ENCODE results near the gene NELL2.

NELL2 gene

GRCh38 chr12:44863867-44864266 lies 12.2 kb downstream of the NELL2 start:
- no peak for ATAC-seq
- TF ChIP-seq GLIS3 (CRISPR knock-in tag; IDR thresholded peaks at IDR 0.05) (no peak), PPARA (CRISPR knock-in tag; IDR thresholded peaks at IDR 0.05; ENCODE audit: borderline replicate concordance) (no peak), BACH2 (CRISPR knock-in tag; IDR thresholded peaks at IDR 0.05; ENCODE audit: borderline replicate concordance) (no peak), CSDC2 (CRISPR knock-in tag; IDR thresholded peaks at IDR 0.05) (no peak), CREB5 (CRISPR knock-in tag; IDR thresholded peaks at IDR 0.05; ENCODE audit: low read depth) (no peak), ZFP3 (CRISPR knock-in tag; IDR thresholded peaks at IDR 0.05) (no peak), RARB (CRISPR knock-in tag; IDR thresholded peaks at IDR 0.05) (no peak), SNAI2 (CRISPR knock-in tag; IDR thresholded peaks at IDR 0.05) (no peak), ARNTL (CRISPR knock-in tag; IDR thresholded peaks at IDR 0.05; ENCODE audit: borderline replicate concordance, low read depth) (no peak), ZNF70 (CRISPR knock-in tag; IDR thresholded peaks at IDR 0.05) (no peak), ZFP30 (CRISPR knock-in tag; IDR thresholded peaks at IDR 0.05) (no peak), CSRNP3 (CRISPR knock-in tag; IDR thresholded peaks at IDR 0.05) (no peak), PATZ1 (CRISPR knock-in tag; IDR thresholded peaks at IDR 0.05; ENCODE audit: borderline replicate concordance) (no peak), ISL1 (CRISPR knock-in tag; IDR thresholded peaks at IDR 0.05) (no peak), TOX (CRISPR knock-in tag; IDR thresholded peaks at IDR 0.05; ENCODE audit: borderline replicate concordance) (no peak), ESRRG (CRISPR knock-in tag; IDR thresholded peaks at IDR 0.05) (no peak)
- TF ChIP-seq, protein P1, sequence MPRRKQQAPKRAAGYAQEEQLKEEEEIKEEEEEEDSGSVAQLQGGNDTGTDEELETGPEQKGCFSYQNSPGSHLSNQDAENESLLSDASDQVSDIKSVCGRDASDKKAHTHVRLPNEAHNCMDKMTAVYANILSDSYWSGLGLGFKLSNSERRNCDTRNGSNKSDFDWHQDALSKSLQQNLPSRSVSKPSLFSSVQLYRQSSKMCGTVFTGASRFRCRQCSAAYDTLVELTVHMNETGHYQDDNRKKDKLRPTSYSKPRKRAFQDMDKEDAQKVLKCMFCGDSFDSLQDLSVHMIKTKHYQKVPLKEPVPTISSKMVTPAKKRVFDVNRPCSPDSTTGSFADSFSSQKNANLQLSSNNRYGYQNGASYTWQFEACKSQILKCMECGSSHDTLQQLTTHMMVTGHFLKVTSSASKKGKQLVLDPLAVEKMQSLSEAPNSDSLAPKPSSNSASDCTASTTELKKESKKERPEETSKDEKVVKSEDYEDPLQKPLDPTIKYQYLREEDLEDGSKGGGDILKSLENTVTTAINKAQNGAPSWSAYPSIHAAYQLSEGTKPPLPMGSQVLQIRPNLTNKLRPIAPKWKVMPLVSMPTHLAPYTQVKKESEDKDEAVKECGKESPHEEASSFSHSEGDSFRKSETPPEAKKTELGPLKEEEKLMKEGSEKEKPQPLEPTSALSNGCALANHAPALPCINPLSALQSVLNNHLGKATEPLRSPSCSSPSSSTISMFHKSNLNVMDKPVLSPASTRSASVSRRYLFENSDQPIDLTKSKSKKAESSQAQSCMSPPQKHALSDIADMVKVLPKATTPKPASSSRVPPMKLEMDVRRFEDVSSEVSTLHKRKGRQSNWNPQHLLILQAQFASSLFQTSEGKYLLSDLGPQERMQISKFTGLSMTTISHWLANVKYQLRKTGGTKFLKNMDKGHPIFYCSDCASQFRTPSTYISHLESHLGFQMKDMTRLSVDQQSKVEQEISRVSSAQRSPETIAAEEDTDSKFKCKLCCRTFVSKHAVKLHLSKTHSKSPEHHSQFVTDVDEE (CRISPR knock-in tag; IDR thresholded peaks at IDR 0.05): no peak

DNA sequence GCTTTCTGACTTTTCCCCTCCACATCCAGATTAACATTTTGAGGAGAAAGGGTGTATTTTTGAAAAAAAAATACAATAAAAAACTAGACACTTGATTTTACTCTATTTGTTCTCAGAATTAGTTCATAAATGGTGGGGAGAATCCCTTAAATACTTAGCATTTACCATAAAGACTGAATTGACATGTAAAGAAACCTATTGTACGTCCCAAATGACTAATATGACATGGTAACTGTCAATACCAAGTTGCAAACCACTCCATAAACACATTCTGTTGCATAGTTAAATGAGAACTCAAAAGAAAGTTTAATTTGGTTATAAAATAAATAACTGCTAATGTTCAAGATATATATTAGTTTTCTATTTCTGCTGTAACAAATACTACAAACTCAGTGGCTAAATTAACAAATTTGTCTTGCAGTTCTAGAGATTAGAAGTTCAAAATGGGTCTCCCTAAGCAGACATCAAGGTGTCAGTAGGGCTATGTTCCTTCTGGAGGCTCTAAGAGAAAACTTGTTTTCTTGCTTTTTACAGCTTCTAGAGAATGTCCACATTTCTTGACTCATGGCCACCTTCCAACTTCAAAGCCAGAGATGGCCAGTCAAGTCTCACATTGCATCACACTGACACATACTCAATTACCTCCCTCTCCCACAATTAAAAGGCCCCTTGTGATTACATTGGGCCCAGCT lies 16.0 kb downstream of the NELL2 start:
- ATAC-seq: no peak
- TF ChIP-seq ZFP30 (CRISPR knock-in tag; IDR thresholded peaks at IDR 0.05) (no peak), CREB5 (CRISPR knock-in tag; IDR thresholded peaks at IDR 0.05; ENCODE audit: low read depth) (no peak), TOX (CRISPR knock-in tag; IDR thresholded peaks at IDR 0.05; ENCODE audit: borderline replicate concordance) (no peak), RARB (CRISPR knock-in tag; IDR thresholded peaks at IDR 0.05) (no peak), PATZ1 (CRISPR knock-in tag; IDR thresholded peaks at IDR 0.05; ENCODE audit: borderline replicate concordance) (no peak), ZNF70 (CRISPR knock-in tag; IDR thresholded peaks at IDR 0.05) (no peak), CSRNP3 (CRISPR knock-in tag; IDR thresholded peaks at IDR 0.05) (no peak), PPARA (CRISPR knock-in tag; IDR thresholded peaks at IDR 0.05; ENCODE audit: borderline replicate concordance) (no peak), ZC3H10 (CRISPR knock-in tag; IDR thresholded peaks at IDR 0.05) (no peak)

All from SK-N-SH treated with all-trans-retinoic acid at 6 μM for 48 hours (cell line).